Sigmoid colon (tissue), 4 donors: ENCODE data around the gene FBXL16.

Experiments used
- CTCF ChIP-seq, 4 experiments: fragments of 450-650 bp in 3 of 4; fragments of 200-600 bp in 1 of 4; IDR thresholded peaks; one replicate each; pipeline ENCODE4 v1.5.1; 2016 to 2019; ENCODE audit warnings: antibody characterized with exemption in 4 of 4, mild to moderate bottlenecking in 3 of 4, moderate library complexity in 2 of 4
- EP300 ChIP-seq, 4 donors: sonication (generic); formaldehyde crosslinking; IDR thresholded peaks; one replicate each; pipeline ENCODE4 v1.6.1; 2017; ENCODE audit warnings: antibody characterized with exemption in 4 of 4
- POLR2A ChIP-seq, 2 donors: fragments of 450-650 bp; IDR thresholded peaks; one replicate each; pipeline ENCODE4 v1.6.1; 2016; ENCODE audit warnings: antibody characterized with exemption in 2 of 2, mild to moderate bottlenecking in 2 of 2, moderate library complexity in 2 of 2
- POLR2AphosphoS5 ChIP-seq, 4 donors: sonication (generic); formaldehyde crosslinking; IDR thresholded peaks; one replicate each; pipeline ENCODE4 v1.6.1; 2017; ENCODE audit warnings: antibody characterized with exemption in 4 of 4

GRCh38 chr16:704047-704446 lies 1.6 kb downstream of the FBXL16 start:
- TF ChIP-seq POLR2AphosphoS5 (IDR thresholded peaks at IDR 0.05) (no peak), CTCF (IDR thresholded peaks at IDR 0.05) (no peak), POLR2A (IDR thresholded peaks at IDR 0.05) (no peak), EP300 (IDR thresholded peaks at IDR 0.05) (no peak)
